HL-60/S4 treated with retinoic acid at 250 ng/mL for 4 days and 3 days (cell line): ENCODE data around the gene KIF25.

Source experiments
- in situ Hi-C: fragments of 300-500 bp; cut with MboI; formaldehyde crosslinking; loops from 2 replicates; pipeline ENCODE4 v1.7.0; 2022; ENCODE audit warnings: low sequenced_read_pairs

The KIF25 gene

DNA sequence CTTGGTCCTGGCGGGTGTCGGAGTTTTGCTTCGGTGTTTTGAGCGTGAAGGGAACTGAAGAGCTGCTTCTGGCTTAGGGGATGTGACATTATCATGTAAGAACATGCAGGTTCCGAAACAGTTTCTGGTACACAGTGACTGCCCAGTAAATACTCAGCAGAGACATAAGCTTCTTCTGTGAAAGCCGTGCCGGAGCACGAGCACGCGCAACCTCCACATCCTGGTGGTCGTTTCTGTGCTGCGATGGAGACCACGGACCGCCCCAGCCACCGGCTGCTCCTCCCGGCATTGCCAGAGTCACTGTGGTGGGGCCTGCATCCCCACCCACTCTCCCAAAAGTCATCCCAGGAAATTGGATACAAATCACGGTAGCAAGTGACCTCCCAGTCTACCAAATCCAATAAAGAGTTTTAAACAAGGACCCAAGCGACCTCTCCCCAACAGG lies 18.7 kb downstream of the KIF25 start:
- in situ Hi-C loops = no loop called here

- in situ Hi-C loops = no loop called here
Measured at GRCh38 chr6:168016721-168017525, 19.5 kb downstream of the KIF25 start.

- in situ Hi-C loops = no loop called here
Measured at GRCh38 chr6:168017629-168018028, 20.2 kb downstream of the KIF25 start.

DNA sequence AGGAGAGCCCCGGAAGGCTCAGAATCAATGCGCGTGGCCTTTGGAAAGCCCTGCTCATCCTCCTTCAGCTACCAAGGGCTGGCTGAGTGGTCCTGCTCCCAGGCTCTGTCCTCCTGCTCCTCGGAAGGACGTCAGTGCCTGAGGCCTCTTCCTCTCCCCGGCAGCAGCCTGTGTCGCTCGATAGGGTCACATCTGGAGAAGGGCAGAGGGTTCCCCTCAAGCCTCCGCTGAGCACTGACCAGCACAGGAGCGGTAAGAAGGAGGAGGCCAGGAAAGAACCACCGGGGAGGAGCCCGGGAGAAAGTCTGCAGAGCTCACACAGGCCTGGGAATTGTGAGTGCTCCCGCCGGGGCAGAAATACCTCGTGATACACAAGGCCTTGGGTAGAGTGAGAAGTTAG lies 21.2 kb downstream of the KIF25 start:
- in situ Hi-C loops = no loop called here

DNA sequence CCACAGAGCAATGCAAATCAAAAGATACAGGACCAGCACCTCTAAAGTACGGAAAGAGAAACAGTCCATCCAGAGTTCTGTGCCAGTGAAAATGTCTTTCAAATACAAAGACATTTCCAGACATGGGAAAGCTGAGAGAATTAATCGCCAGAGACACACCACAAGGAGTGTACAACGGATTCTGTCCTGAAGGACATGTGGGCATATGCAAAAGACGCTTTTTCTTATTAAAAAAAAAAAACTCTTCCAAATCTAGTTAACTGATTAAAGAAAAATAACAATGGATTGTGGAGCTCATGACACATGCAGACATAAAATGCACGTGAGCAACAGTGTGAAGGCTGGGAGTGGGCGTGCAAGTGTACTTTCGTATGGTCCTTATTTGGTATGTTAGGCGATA lies 22.8 kb downstream of the KIF25 start:
- in situ Hi-C loops = no loop called here

- in situ Hi-C loops = no loop called here
Measured at GRCh38 chr6:168021581-168021980, 24.1 kb downstream of the KIF25 start.

GRCh38 chr6:168022488-168023321 lies 25.2 kb downstream of the KIF25 start:
- in situ Hi-C loops = no loop called here

DNA sequence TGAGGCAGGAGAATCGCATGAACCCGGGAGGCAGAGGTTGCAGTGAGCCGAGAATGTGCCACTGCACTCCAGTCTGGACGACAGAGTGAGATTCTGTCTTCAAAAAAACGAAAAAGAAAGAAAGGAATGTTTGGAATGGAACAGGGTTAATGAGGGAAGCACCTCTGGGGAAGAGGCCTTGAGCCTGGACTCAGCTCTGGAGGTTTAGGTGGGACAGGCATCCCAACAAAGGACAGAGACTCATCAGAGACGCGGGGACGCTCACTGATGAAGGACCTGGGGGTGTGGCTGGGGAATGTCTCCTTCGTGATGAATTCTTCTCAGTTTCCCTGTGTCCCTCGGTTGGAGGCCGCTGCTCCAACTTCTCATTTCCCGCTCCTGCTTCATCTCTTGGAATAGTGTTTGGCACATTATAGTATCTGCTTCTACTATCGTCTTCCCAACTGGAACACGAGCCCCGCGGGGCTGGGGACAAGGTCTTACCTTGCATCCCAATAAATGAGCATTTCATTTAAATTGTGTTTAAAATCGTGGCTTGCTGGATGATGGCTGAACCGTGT lies 27.6 kb downstream of the KIF25 start:
- in situ Hi-C loops = no loop called here

DNA sequence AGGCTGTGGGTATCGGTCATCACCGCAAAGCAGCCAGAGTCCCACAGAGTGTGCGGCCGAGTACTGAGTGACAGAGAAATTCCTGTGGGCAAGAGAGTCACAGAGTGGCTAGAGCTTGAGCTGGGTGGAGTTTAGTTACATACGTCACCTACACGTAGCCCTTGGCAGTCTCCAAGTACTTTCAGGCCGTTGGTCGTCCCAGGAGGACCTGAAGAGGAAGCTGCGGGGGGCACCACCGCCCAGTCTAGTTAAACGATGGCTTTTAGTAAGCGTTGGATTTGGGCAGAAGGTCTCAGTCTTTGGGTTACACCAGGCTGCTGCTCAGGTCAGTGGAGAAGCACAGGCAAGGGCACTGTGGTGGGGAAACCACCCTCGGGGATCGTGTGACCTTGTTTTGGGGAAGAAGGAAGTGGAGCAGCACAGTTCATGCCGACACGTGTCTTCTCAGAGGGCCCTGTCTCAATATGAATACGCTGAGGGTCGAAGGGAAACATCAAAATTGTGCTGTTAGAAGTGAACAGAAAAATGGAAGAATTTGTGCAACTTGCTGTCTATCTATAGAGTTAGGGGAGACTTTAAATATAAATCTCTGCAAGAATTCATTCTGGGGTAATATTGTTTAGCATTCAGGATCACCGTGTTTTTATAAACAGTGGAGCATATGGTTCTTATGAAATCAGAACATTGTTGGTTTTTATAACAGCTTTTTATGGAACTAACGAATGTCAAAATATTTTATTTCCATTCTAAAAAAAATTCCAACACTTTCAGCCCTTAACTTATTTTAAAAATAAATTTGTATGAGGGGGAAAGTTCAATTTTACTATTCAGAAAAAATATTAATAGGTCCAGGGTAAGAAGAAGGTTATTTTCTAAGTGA lies 28.6 kb downstream of the KIF25 start:
- in situ Hi-C loops = no loop called here

DNA sequence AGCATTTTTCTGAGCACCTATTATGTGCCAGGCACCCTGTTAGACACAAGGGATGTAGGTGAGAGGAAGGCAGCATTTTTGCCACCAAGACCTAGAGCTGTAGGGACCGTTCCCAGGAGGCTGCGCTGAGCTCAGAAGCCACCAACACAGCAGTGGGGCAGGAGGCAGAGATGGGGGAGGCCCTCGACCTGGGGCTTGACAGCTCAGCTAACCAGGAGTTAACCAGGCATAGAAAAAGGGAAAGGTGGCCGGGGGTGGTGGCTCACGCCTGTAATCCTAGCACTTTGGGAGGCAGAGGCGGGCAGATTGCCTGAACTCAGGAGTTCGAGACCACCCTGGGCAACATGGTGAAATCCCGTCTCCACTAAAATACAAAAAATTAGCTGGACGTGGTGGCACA lies 29.5 kb downstream of the KIF25 start:
- in situ Hi-C loops = no loop called here

DNA sequence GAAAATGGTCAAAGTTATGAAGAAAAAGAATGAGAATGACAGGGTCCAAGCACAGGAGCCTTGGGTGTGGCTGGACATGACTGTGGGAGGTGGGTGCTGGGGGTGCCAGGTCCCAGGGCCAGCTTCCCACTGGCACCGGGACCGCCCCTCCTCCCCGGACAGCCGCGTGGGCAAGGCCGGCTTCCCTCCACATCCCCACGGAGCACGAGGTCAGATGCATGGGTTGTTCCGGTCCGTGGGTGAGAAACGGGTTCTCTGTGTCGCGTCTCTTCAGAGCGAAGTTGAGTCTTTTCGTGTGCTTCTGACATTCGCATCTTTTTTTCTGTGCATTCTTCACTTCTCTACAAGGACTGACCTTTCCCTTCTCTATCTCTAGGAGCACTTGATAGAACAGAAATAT lies 30.1 kb downstream of the KIF25 start:
- in situ Hi-C loops = no loop called here

DNA sequence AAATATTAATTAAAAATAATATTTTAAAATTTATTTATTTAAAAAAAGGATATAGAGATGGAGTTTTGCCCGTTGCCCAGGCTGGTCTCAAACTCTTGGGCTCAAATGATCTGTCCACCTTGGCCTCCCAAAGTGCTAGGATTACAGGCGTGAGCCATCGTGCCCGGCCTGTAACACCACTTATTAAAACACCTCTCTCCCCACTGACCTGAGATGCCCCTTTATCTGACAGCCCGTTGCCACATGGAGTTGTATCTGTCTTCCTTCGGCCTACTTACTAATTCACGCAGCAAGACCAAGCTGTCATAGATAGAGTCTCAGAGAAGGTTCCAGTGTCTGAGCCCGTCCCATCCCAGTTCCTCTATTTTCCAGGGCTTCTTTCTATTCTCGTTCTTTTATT lies 30.7 kb downstream of the KIF25 start:
- in situ Hi-C loops = no loop called here

DNA sequence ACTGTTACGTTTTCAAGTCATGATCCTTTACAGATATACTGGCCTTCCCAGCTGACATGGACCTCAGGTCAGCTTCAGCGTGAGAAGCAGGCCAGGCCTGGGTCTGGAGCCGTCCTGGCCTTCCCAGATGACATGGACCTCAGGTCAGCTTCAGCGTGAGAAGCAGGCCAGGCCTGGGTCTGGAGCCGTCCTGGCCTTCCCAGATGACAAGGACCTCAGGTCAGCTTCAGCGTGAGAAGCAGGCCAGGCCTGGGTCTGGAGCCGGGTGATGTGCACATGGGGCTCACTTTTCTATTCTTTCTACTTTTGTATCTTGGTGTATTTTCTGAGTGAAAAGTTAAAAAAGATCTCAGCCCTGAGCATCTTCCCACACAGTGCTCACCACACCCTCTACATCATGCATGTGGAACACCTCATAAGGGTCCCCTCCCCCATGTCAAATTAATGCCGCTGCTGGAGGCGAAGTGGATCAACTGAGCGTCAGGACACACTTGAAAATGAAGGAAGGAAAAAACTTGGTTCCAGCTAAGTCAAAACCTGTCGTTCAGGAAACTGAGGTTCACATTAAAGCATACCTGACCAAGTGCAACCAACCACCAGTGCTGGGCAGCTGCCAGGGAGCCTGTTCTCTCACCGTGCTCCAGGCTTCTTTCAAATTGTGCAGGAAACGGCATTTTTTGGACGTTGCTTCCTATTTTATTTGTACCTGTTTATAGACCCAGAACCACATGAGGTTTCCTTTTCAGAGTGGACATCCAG lies 32.2 kb downstream of the KIF25 start:
- in situ Hi-C loops = no loop called here

GRCh38 chr6:168030218-168030746 lies 32.8 kb downstream of the KIF25 start:
- in situ Hi-C loops = no loop called here

GRCh38 chr6:168030908-168031307 lies 33.4 kb downstream of the KIF25 start:
- in situ Hi-C loops = no loop called here

DNA sequence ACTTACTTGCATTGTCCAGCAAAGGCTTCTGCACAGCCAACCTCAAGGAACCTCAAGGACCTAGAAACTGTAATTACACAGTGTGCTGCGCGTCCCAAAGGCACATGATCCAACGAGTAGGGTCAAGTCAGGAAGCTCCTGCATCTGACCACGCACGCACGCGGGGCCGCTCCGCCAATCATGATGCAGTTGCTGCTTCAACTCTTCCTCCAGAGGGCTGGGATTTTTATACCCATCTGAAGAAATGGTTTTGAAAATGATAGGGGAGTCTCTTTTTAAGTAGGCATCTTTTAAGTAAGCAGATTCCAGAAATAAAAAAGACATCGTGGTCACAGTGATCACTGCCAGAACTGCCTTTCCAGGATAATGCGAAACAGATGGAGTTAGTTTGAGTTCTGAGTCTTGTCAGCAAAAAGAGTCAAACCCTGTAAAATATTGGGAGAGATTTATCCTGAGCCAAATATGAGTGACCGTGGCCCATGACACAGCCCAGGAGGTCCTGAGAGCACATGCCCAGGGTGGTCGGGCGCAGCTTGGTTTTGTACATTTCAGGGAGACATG lies 34.0 kb downstream of the KIF25 start:
- in situ Hi-C loops = no loop called here

- in situ Hi-C loops = no loop called here
Measured at GRCh38 chr6:168032005-168032760, 34.7 kb downstream of the KIF25 start.

- in situ Hi-C loops = no loop called here
Measured at GRCh38 chr6:168033791-168034190, 36.3 kb downstream of the KIF25 start.

DNA sequence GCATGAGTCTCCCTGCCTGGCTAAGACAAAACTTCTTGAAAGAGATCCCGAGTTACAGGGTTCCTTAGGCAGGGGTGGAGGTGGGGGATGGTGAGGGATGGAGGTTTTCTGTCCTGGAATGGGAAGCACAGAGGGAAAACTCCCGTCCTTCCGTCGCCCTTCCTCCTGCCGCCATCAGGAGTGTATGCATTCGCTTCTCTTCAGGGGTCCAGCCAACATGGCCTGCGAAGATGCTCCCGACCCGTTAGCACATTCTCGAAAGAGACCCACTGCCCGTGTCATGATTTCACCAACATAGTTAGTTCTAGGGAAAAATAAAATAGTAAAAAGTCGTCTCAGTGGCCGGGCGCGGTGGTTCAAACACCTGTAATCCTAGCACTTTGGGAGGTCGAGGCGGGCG lies 37.1 kb downstream of the KIF25 start:
- in situ Hi-C loops = no loop called here
